KOPT-K1 (cell line): ENCODE measurements around the gene EHMT1.
"Not testable (repeated sequence)": the region's sequence is repeated elsewhere in the genome, so short reads cannot be mapped to it uniquely, and the experiment has no call there.

Source experiments
- H3K27ac ChIP-seq: fragments of 200-600 bp; sonication (generic); 2 replicates; pipeline ENCODE4 v1.5.1; 2016; ENCODE audit warnings: antibody characterized with exemption, mild to moderate bottlenecking, low read depth, low read length; ENCODE audit not compliant: poor library complexity, severe bottlenecking
- H3K36me3 ChIP-seq: fragments of 200-600 bp; sonication (generic); 2 replicates; pipeline ENCODE4 v1.5.1; 2017; ENCODE audit warnings: antibody characterized with exemption, mild to moderate bottlenecking, low read length, moderate library complexity; ENCODE audit not compliant: insufficient read depth
- H3K9me3 ChIP-seq: fragments of 200-600 bp; sonication (generic); 2 replicates; pipeline ENCODE4 v1.5.1; 2017; ENCODE audit warnings: antibody characterized with exemption, low read length, mild to moderate bottlenecking; ENCODE audit not compliant: insufficient read depth, poor library complexity, severe bottlenecking

Gene EHMT1

GRCh38 chr9:137774775-137775386 is 156.1 kb downstream of the EHMT1 start:
- Histone ChIP-seq H3K36me3 (peaks cover 92% of the 10 kb centered on the region), H3K27ac (no peak overlapping the region), H3K9me3 (peaks cover under 1% of the 10 kb centered on the region)

DNA sequence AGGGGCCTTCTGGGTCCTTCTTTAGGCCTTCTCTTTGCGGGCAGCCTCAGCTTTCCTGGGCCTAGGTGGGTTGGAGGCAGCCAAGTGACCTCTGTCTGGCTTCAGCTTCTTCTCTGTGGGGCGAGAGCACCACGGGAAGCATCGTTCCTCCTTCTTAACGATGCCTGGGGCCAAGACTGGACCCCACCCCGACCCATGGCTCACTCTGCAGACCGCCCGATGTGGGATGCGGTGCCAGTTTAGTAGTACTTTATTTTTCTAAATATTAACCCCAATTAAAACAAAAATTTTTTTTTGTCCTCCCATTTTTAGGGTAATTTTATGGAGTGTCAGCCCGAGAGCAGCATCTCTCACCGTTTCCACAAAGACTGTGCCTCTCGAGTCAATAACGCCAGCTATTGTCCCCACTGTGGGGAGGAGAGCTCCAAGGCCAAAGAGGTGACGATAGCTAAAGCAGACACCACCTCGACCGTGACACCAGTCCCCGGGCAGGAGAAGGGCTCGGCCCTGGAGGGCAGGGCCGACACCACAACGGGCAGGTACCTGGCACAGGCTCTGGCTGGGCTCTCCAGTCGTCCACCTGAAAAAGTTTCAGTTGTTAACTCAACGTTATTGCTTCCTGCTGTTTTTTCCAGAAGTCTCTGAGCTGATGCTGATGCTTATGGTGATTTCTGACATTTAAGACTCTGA is 157.6 kb downstream of the EHMT1 start:
- Histone ChIP-seq H3K36me3 (peaks cover 90% of the 10 kb centered on the region), H3K27ac (no peak overlapping the region), H3K9me3 (no peaks in the 10 kb centered on the region)

DNA sequence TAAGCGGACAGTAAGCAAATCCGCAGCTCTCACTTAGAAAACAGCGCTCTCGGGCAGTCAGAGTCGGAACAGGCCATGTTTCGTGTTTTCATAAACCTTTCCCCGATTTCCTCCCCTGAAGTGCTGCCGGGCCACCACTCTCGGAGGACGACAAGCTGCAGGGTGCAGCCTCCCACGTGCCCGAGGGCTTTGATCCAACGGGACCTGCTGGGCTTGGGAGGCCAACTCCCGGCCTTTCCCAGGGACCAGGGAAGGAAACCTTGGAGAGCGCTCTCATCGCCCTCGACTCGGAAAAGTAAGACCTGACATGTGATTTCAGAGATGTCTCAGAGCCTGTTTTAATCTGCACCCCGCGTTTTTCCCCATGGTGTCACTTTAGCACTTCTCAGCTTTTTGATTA is 159.0 kb downstream of the EHMT1 start:
- Histone ChIP-seq H3K36me3 (peaks cover 94% of the 10 kb centered on the region), H3K27ac (no peak overlapping the region)

GRCh38 chr9:137778336-137778735 is 159.5 kb downstream of the EHMT1 start:
- Histone ChIP-seq H3K36me3 (peaks cover 94% of the 10 kb centered on the region), H3K27ac (no peak overlapping the region), H3K9me3 (no peaks in the 10 kb centered on the region)

More for the DNA sequence above, 159.0 kb downstream of the EHMT1 start:
- no peaks in the 10 kb centered on the region for H3K9me3 ChIP-seq

- no peaks in the 10 kb centered on the region for H3K9me3 ChIP-seq
- H3K36me3 ChIP-seq: peaks cover 95% of the 10 kb centered on the region
- H3K27ac ChIP-seq: no peak overlapping the region
Observed at GRCh38 chr9:137778914-137779313, 160.1 kb downstream of the EHMT1 start.

GRCh38 chr9:137780031-137780430 is 161.2 kb downstream of the EHMT1 start:
- not testable (repeated sequence) for H3K9me3 ChIP-seq, H3K27ac ChIP-seq
- peaks cover 98% of the 10 kb centered on the region for H3K36me3 ChIP-seq

- Histone ChIP-seq H3K36me3 (peaks cover 95% of the 10 kb centered on the region), H3K27ac (no peak overlapping the region), H3K9me3 (no peaks in the 10 kb centered on the region)
Observed at GRCh38 chr9:137781906-137782585, 163.2 kb downstream of the EHMT1 start.

DNA sequence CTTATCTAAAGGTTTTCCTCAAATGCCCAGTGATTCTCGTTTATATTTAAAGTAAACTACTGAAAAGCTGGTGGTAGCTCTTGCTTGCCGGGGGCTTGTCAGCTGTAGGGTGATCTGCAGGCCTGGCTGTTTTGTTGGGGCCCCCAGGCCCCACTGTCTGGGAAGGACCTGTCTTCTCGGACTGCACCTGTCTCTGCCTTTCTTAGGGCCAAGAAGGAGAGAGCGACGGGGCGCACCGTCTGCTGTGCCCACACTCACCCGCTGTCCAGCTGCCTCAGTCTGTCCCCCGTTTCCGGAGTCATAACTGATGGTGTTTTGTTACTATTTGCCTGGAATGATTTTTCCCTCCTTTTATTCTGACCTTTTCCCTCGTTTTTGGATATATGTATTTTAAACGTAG is 164.7 kb downstream of the EHMT1 start:
- peaks cover 92% of the 10 kb centered on the region for H3K36me3 ChIP-seq
- no peaks in the 10 kb centered on the region for H3K9me3 ChIP-seq
- no peak overlapping the region for H3K27ac ChIP-seq

GRCh38 chr9:137784046-137784445 is 165.2 kb downstream of the EHMT1 start:
- Histone ChIP-seq H3K36me3 (peaks cover 87% of the 10 kb centered on the region), H3K27ac (no peak overlapping the region), H3K9me3 (no peaks in the 10 kb centered on the region)

DNA sequence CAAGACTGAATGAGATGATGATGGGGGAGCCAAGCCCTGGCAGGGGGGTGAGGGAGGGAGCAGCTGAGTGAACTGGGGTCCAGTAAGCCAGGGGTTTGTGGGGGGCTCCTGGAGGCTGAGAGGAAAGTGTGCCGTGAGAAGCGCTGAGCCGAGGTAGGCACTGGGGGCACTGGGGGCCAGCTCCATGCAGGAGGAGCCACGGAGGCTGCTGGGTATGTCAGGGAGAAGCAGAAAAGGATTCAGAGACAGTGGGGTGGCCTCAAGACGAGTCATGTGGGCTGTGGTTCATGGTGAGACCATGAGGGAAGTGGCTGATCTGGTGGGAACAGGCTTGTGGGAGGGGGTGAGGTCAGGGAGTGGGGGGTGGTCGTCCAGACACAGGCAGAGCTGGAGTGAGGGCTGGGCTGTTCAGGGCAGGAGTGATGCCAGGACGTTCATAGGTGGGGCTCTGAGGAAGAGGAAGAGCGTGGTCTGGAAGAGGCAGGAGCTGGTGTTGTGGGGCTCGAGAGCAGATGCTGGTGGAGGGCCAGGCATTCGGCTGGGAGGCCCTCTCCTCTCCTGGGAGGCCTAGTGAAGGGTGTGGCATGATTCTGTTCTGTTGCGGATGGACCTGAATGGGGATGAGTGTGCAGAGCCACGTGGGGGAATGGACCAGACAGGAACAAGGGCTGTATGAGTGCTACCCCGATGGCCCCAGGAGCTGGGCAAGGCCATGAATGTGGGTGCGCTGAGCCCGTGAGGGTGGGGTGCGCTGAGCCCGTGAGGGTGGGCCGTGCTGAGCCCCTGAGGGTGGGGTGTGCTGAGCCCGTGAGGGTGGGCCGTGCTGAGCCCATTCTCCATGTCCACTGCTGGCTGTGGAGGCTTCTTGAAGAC is 166.1 kb downstream of the EHMT1 start:
- H3K36me3 ChIP-seq: peaks cover 82% of the 10 kb centered on the region
- H3K9me3 ChIP-seq: no peaks in the 10 kb centered on the region
- H3K27ac ChIP-seq: no peak overlapping the region

DNA sequence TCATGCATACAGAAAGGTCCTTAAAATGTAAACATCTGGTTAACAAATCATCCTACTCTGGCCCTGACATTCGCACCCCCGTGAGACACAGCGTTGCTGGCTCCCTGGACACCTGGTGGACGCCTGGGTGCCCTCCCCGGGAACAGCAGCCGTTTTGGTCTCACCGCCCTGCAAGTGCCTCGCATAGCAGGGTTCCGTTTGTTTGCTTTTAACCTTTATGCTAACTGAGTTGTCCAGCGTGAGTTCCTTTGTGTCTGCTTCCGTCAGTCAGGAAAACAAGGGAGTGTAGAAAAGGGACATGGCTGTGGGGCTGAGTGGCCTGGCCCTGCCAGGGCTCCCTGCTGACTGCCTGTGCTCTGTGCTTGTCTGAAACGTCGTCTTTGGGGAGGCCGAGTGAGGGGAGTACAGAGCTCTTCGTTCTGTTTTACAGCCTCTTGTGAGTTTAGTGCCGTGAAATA is 166.9 kb downstream of the EHMT1 start:
- H3K9me3 ChIP-seq: no peaks in the 10 kb centered on the region
- H3K36me3 ChIP-seq: peaks cover 83% of the 10 kb centered on the region
- no peak overlapping the region for H3K27ac ChIP-seq

DNA sequence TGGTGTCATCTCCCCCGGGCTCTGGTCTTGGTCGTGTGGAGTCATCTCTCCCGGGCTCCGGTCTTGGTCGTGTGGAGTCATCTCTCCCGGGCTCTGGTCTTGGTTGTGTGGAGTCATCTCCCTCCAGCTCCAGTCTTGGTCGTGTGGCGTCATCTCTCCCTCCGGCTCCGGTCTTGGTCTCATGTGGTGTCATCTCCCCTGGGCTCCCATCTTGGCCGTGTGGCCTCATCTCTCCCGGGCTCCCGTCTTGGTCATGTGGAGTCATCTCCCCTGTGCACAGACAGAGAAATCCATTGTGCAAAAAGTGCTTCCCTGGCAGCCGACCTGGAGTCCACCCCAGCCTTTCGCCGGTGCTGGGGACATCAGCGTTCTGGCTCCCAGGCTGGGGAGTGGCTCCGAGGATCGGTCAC is 167.7 kb downstream of the EHMT1 start:
- peaks cover 84% of the 10 kb centered on the region for H3K36me3 ChIP-seq
- no peak overlapping the region for H3K27ac ChIP-seq

DNA sequence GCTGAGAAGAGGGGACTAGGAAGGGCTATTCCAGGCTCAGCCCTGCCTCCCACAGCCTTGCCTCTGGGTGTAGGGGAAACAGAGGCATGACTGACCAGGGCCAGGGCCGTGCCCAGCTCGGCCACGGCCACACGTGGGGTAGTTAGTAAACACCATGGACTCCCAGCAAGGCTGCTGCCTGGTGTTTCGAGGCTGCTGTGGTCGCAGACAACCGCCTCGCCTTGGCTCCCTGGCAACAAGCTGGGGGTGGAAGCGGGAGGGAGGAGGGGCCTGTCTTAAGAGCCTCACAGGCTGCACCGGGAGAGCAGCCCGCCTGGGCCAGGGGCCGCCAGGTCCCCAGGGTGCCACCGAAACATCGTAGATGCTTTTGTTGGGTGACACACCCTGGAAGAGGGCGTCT is 168.6 kb downstream of the EHMT1 start:
- Histone ChIP-seq H3K9me3 (no peaks in the 10 kb centered on the region), H3K36me3 (peaks cover 84% of the 10 kb centered on the region), H3K27ac (no peak overlapping the region)

More for the DNA sequence above, 167.7 kb downstream of the EHMT1 start:
- no peaks in the 10 kb centered on the region for H3K9me3 ChIP-seq

DNA sequence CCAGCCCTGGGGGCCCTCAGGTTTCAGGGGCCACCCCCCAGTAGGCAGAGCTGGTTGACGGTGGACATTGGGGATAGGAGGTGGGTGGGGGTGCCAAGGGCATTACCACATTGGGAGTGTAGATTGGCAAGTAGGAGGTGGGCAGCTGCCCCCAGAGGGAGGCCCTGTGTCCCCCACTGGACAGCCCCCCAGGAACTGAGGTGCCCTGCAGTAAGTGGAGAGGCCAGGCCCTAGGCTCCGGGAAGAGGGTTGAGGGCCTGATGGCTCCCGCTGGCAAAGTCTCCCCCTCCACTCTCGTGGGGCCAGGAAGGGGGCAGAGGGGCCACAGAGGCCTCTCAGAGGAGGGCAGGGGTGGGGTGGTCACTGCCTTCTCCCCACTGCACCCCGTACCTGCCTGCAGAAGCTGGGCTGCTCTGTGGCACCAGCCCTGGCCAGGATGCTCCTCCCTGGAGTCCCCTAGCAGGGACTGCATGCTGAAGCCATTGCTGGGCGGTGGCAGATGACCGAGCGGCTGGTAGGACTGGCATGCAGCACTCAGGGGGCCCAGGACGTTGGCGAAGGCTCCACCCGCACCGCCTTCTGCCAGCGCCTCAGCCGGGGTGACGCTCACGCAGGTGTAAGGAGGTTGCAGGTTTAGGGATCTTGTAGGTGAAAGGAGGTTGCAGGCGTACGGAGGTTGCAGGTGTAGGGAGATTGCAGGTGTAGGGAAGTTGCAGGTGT is 169.1 kb downstream of the EHMT1 start:
- Histone ChIP-seq H3K36me3 (peaks cover 84% of the 10 kb centered on the region), H3K9me3 (no peaks in the 10 kb centered on the region), H3K27ac (no peak overlapping the region)
